ENCODE measurements around the gene SYNE1.

- TF ChIP-seq, protein P1, sequence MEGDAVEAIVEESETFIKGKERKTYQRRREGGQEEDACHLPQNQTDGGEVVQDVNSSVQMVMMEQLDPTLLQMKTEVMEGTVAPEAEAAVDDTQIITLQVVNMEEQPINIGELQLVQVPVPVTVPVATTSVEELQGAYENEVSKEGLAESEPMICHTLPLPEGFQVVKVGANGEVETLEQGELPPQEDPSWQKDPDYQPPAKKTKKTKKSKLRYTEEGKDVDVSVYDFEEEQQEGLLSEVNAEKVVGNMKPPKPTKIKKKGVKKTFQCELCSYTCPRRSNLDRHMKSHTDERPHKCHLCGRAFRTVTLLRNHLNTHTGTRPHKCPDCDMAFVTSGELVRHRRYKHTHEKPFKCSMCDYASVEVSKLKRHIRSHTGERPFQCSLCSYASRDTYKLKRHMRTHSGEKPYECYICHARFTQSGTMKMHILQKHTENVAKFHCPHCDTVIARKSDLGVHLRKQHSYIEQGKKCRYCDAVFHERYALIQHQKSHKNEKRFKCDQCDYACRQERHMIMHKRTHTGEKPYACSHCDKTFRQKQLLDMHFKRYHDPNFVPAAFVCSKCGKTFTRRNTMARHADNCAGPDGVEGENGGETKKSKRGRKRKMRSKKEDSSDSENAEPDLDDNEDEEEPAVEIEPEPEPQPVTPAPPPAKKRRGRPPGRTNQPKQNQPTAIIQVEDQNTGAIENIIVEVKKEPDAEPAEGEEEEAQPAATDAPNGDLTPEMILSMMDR (IDR thresholded peaks at IDR 0.05): no peak
- no peak for TF ChIP-seq POLR2A (IDR thresholded peaks at IDR 0.05)
Measured at GRCh38 chr6:152575161-152575560, 62.0 kb downstream of the SYNE1 start.
